Measurements from ENCODE around the gene TULP4. TPM values are rescaled to one million over a fixed set of nuclear protein-coding genes. Genes with fewer than 3 reads are reported as not detected.

The TULP4 gene
- total and polyA plus RNA-seq, 8 donors, result 1.7 to 237 (median 54.3) TPM

GRCh38 chr6:158381214-158381613 is 68.9 kb downstream of the TULP4 start:
- TF ChIP-seq CTCF (IDR thresholded peaks at IDR 0.05) (no peak), POLR2AphosphoS5 (IDR thresholded peaks at IDR 0.05) (no peak), EP300 (IDR thresholded peaks at IDR 0.05) (no peak)
- no peak overlapping the region for H3K4me3 ChIP-seq
- intact Hi-C loops (cut with DNase I; ENCODE audit: low total_unique reads), result no loop called here
- H3K36me3 ChIP-seq, result no peaks in the 10 kb centered on the region
- H3K27me3 ChIP-seq, result no peaks in the 10 kb centered on the region
- no peaks in the 10 kb centered on the region for H3K9me3 ChIP-seq
- WGBS, 5 donors, result 74 to 90% (median 86%) methylated on average over 2 of the region's 2 CpGs
- DNase-seq, result no peak
- no peak overlapping the region for H3K27ac ChIP-seq
- H3K4me1 ChIP-seq, result peaks cover 0 to 8% (median 1%) of the 10 kb centered on the region in 4 donors

- Histone ChIP-seq H3K27me3 (no peaks in the 10 kb centered on the region), H3K9me3 (no peaks in the 10 kb centered on the region), H3K27ac (no peak overlapping the region), H3K36me3 (no peaks in the 10 kb centered on the region), H3K4me1 (peaks cover 0 to 8% (median 1%) of the 10 kb centered on the region in 4 donors), H3K4me3 (no peak overlapping the region)
- 93 to 100% (median 100%) methylated on average over 1 of the region's 1 CpG for WGBS, 5 donors
- DNase-seq, result no peak
- intact Hi-C loops (cut with DNase I; ENCODE audit: low total_unique reads), result no loop called here
- TF ChIP-seq POLR2A (IDR thresholded peaks at IDR 0.05) (no peak), POLR2AphosphoS5 (IDR thresholded peaks at IDR 0.05) (no peak), CTCF (IDR thresholded peaks at IDR 0.05) (no peak), EP300 (IDR thresholded peaks at IDR 0.05) (no peak)
These were observed 70.2 kb downstream of the TULP4 start for GRCh38 chr6:158382491-158382890.

- WGBS, 5 donors, result 94 to 100% (median 100%) methylated on average over 1 of the region's 1 CpG
- peaks cover 0 to 8% (median 1%) of the 10 kb centered on the region in 4 donors for H3K4me1 ChIP-seq
- no peak for DNase-seq
- intact Hi-C loops (cut with DNase I; ENCODE audit: low total_unique reads), result no loop called here
- H3K27ac ChIP-seq, result no peak overlapping the region
- no peaks in the 10 kb centered on the region for H3K9me3 ChIP-seq
- TF ChIP-seq POLR2AphosphoS5 (IDR thresholded peaks at IDR 0.05), result no peak
- no peak for TF ChIP-seq CTCF (IDR thresholded peaks at IDR 0.05)
- no peak for TF ChIP-seq POLR2A (IDR thresholded peaks at IDR 0.05)
- TF ChIP-seq EP300 (IDR thresholded peaks at IDR 0.05), result no peak
- no peak overlapping the region for H3K4me3 ChIP-seq
- no peaks in the 10 kb centered on the region for H3K27me3 ChIP-seq
- H3K36me3 ChIP-seq, result no peaks in the 10 kb centered on the region
These were observed 70.8 kb downstream of the TULP4 start for GRCh38 chr6:158383057-158383456.

GRCh38 chr6:158383542-158383941 is 71.3 kb downstream of the TULP4 start:
- H3K27me3 ChIP-seq, result no peaks in the 10 kb centered on the region
- H3K4me3 ChIP-seq, result no peak overlapping the region
- intact Hi-C loops (cut with DNase I; ENCODE audit: low total_unique reads), result no loop called here
- H3K27ac ChIP-seq, result no peak overlapping the region
- peaks cover 0 to 8% (median 1%) of the 10 kb centered on the region in 4 donors for H3K4me1 ChIP-seq
- no peak for TF ChIP-seq CTCF (IDR thresholded peaks at IDR 0.05)
- DNase-seq, result no peak
- WGBS, 5 donors, result 94 to 99% (median 96%) methylated on average over 3 of the region's 3 CpGs
- no peaks in the 10 kb centered on the region for H3K9me3 ChIP-seq
- no peaks in the 10 kb centered on the region for H3K36me3 ChIP-seq
